ENCODE data around the gene RAB4B. TPM values are rescaled to one million over a fixed set of nuclear protein-coding genes. Genes with fewer than 3 reads are reported as not detected.

Gene RAB4B
- polyA plus RNA-seq, 1 experiment, result 25.4 TPM

DNA sequence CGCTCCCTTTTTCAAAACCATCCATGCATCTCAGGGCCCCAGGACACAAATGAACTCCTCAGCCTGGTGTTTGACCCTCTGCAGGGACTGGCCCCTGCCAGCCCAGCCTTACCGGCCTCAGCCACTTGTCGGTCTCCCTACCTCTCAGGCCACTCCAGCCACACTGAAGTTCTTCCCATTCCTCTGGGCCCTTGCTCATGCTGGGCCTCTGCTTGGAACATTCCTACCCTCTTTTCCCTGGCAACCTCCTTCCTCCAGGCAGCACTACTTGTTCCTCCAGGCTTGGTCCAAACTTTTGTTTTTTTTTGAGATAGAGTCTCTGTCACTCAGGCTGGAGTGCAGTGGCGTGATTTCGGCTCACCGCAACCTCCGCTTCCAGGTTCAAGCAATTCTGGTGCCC, 13.3 kb downstream of the RAB4B start:
- CTCF ChIA-PET, result no interaction called here
- Histone ChIP-seq H3K36me3 (ENCODE audit: control insufficient read depth, insufficient read depth, low read length) (no peaks in the 10 kb centered on the region; the same call in none of the 2 replicates), H3K4me3 (ENCODE audit: low read depth, low read length) (no peak overlapping the region), H3K27me3 (ENCODE audit: control insufficient read depth, insufficient read depth, low read length) (no peaks in the 10 kb centered on the region)
- POLR2A ChIA-PET, result no interaction called here
- TF ChIP-seq CTCF (IDR thresholded peaks at IDR 0.05; ENCODE audit: insufficient read depth, low read depth, low read length), result no peak
- no peak for DNase-seq (ENCODE audit: low read depth)

DNA sequence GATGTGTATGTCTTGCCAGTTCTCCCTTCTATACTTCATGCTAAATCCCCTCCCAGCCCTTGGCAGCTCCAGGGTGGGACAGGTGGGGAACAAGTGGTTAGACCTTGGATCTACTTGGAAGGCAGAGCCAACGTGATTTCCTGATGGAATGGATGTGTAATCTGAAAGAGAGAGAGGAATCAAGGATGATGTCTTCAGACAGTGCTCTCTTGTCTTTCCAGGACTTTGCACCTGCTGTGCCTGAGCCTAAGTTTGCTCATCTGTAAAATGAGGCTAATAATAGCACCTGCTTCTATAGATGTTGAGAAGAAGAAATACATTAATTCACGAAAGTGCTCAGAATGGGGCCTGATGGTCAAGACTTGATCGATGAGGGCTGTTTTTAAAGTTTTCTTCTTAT, 13.9 kb downstream of the RAB4B start:
- TF ChIP-seq CTCF (IDR thresholded peaks at IDR 0.05; ENCODE audit: insufficient read depth, low read depth, low read length), result no peak
- Histone ChIP-seq H3K27me3 (ENCODE audit: control insufficient read depth, insufficient read depth, low read length) (no peaks in the 10 kb centered on the region), H3K36me3 (ENCODE audit: control insufficient read depth, insufficient read depth, low read length) (no peaks in the 10 kb centered on the region; the same call in 1 of the 2 replicates), H3K4me3 (ENCODE audit: low read depth, low read length) (no peak overlapping the region)
- no peak for DNase-seq (ENCODE audit: low read depth)
- CTCF ChIA-PET, result no interaction called here
- POLR2A ChIA-PET, result no interaction called here

- no peak for DNase-seq (ENCODE audit: low read depth)
- H3K27me3 ChIP-seq (ENCODE audit: control insufficient read depth, insufficient read depth, low read length), result no peaks in the 10 kb centered on the region
- CTCF ChIA-PET, result interaction anchor here (0.7 to 1.8 kb wide), 4 partner anchors 19 to 134 kb away, joined by 3 to 11 read pairs (median 4); partner anchors contain the start of gene RAB4B
- POLR2A ChIA-PET, result interaction anchor here (0.5 kb wide), 1 partner anchor 19 kb away, joined by 23 read pairs; the partner anchor contains the start of gene RAB4B
- H3K4me3 ChIP-seq (ENCODE audit: low read depth, low read length), result no peak overlapping the region
- H3K36me3 ChIP-seq (ENCODE audit: control insufficient read depth, insufficient read depth, low read length), result peaks cover 14% of the 10 kb centered on the region; the same call in 1 of the 2 replicates
- no peak for TF ChIP-seq CTCF (IDR thresholded peaks at IDR 0.05; ENCODE audit: insufficient read depth, low read depth, low read length)
Measured at GRCh38 chr19:40797166-40797962, 19.3 kb downstream of the RAB4B start.

DNA sequence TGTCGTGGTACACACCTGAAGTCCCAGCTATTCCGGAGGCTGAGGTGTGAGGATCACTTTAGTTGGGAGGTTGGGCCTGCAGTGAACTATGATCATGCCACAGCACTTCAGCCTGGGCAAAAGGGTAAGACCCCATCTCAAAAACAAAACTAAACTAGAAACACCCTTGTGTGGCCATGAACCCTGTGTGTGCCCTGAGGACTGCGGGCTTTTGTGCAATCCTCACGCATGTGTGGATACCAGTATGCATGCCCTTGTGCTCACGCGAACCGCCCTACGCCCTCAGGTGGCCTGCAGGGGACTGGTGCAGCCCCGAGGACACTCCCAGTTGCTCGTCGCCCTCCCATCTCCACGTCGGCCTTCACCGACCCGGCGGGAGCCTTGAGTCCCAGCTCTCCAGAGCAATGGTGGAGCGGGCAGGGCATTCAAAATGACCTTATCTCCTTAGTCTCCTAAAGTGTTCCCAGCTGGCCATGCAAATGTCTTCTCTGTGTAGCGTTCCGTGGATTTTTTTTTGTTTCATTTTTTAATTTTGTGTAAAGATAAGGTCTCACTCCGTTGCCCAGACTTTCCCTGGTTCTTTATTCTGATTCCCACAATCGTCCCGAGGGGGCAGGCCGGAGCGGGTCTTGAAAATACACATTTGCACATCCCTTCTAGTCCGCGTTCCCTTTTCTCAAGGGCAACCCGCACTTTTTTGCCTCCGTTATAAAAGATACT, 20.1 kb downstream of the RAB4B start:
- DNase-seq (ENCODE audit: low read depth), result no peak
- CTCF ChIA-PET, result interaction anchor here (0.7 to 1.8 kb wide), 8 partner anchors 9 to 434 kb away, joined by 3 to 11 read pairs (median 4); partner anchors contain the start of gene RAB4B
- POLR2A ChIA-PET, result interaction anchor here (0.5 to 0.7 kb wide), 2 partner anchors 20 kb away, joined by 6 to 23 read pairs; partner anchors contain the start of gene RAB4B
- Histone ChIP-seq H3K36me3 (ENCODE audit: control insufficient read depth, insufficient read depth, low read length) (peaks cover 17% of the 10 kb centered on the region), H3K4me3 (ENCODE audit: low read depth, low read length) (peak overlapping the region; percentile 43), H3K27me3 (ENCODE audit: control insufficient read depth, insufficient read depth, low read length) (no peaks in the 10 kb centered on the region)
- TF ChIP-seq CTCF (IDR thresholded peaks at IDR 0.05; ENCODE audit: insufficient read depth, low read depth, low read length), result peak; percentile 55
